Calu3 (cell line): ENCODE data around the gene ADGRG6. TPM values are rescaled to one million over a fixed set of nuclear protein-coding genes. Genes with fewer than 3 reads are reported as not detected.

Experiments used
- BruUV-seq: library from RNA; stranded (reverse); fragments of 400-500 nt; replicated peaks from 2 replicates; lab custom pipeline; 2021; lab: Mats Ljungman, UMichigan
- CTCF ChIA-PET: fragments of 300-600 bp; sonication (Branson Sonifier 250); formaldehyde crosslinking; loops from one replicate; lab custom pipeline; 2022; ENCODE audit warnings: antibody characterized with exemption; lab: Charles Lee
- DNase-seq: peaks from one replicate; pipeline ENCODE4 v3.0.0; 2022
- H3K27ac Mint-ChIP-seq: one replicate; pipeline ENCODE4 v1.8.0; 2022; ENCODE audit warnings: mixed read lengths; ENCODE audit not compliant: unreplicated experiment
- H3K27me3 Mint-ChIP-seq: one replicate; pipeline ENCODE4 v1.8.0; 2022; ENCODE audit warnings: mixed read lengths; ENCODE audit not compliant: unreplicated experiment
- H3K36me3 Mint-ChIP-seq: one replicate; pipeline ENCODE4 v1.8.0; 2022; ENCODE audit warnings: mild to moderate bottlenecking, moderate library complexity, mixed read lengths; ENCODE audit not compliant: insufficient read depth, unreplicated experiment
- H3K4me1 Mint-ChIP-seq: one replicate; pipeline ENCODE4 v1.8.0; 2022; ENCODE audit warnings: mild to moderate bottlenecking, low read depth, mixed read lengths; ENCODE audit not compliant: unreplicated experiment
- H3K4me3 Mint-ChIP-seq: one replicate; pipeline ENCODE4 v1.8.0; 2022; ENCODE audit warnings: mild to moderate bottlenecking, low read depth, moderate library complexity, mixed read lengths; ENCODE audit not compliant: unreplicated experiment
- H3K9me3 Mint-ChIP-seq: one replicate; pipeline ENCODE4 v1.8.0; 2022; ENCODE audit warnings: low read depth, mixed read lengths; ENCODE audit not compliant: unreplicated experiment
- intact Hi-C: fragments of 100-400 bp; cut with micrococcal nuclease; formaldehyde crosslinking; loops from one replicate; pipeline ENCODE4 v1.10.0; 2022; ENCODE audit not compliant: unreplicated experiment
- total RNA-seq: library from RNA; stranded (reverse); gene quantifications from 2 replicates; pipeline ENCODE4 v1.2.3, GENCODE V29; 2022
- TF ChIP-seq, protein P1 (sequence below): fragments of 200-600 bp; IDR thresholded peaks from one replicate; pipeline ENCODE4 v1.8.0; 2022; ENCODE audit warnings: antibody characterized with exemption; ENCODE audit not compliant: unreplicated experiment

ADGRG6 gene
- total RNA-seq, 1 experiment from 2014 or later: 109 TPM

DNA sequence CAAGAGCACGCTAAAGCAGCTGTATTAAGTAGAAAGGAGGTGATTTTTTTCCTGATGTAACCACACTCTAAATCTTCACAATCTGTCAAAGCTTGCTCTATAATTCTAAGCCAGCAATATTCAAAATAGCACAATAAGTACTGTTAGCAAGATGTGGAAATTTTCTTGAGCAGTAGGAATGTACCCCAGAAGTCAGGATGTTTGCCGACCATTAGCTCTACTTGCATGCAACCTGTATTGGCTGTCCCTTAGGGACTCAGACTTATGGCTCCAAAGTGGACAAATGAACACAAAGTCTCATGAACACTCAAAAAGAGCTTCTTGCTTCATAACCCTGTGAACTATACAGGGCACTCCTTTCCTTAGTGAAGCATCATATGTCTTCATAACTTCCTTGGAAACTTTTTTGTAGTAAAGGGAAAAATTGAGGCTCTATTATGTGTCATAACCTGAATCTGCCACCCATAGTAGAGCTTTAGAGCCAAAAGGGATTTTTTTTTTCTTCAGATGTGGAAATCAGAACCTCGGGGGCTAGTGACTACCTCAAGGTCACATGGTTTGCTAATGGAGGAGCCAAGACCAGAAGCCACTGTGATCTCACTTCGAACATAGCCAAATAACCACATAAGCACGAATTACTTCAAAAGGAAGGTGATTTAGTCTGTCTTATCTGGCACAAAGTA lies 54.5 kb downstream of the ADGRG6 start:
- H3K36me3 Mint-ChIP-seq: no peaks in the 10 kb centered on the region
- H3K4me3 Mint-ChIP-seq: no peak overlapping the region
- CTCF ChIA-PET: no interaction called here
- no peaks in the 10 kb centered on the region for H3K27me3 Mint-ChIP-seq
- peaks cover 20% of the 10 kb centered on the region for H3K4me1 Mint-ChIP-seq
- no peaks in the 10 kb centered on the region for H3K9me3 Mint-ChIP-seq
- H3K27ac Mint-ChIP-seq: no peak overlapping the region
- intact Hi-C loops: no loop called here
- no peak for DNase-seq
- TF ChIP-seq, protein P1, sequence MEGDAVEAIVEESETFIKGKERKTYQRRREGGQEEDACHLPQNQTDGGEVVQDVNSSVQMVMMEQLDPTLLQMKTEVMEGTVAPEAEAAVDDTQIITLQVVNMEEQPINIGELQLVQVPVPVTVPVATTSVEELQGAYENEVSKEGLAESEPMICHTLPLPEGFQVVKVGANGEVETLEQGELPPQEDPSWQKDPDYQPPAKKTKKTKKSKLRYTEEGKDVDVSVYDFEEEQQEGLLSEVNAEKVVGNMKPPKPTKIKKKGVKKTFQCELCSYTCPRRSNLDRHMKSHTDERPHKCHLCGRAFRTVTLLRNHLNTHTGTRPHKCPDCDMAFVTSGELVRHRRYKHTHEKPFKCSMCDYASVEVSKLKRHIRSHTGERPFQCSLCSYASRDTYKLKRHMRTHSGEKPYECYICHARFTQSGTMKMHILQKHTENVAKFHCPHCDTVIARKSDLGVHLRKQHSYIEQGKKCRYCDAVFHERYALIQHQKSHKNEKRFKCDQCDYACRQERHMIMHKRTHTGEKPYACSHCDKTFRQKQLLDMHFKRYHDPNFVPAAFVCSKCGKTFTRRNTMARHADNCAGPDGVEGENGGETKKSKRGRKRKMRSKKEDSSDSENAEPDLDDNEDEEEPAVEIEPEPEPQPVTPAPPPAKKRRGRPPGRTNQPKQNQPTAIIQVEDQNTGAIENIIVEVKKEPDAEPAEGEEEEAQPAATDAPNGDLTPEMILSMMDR: no peak
- no TSS peak for BruUV-seq

GRCh38 chr6:142356884-142357225 lies 55.0 kb downstream of the ADGRG6 start:
- Mint-ChIP-seq H3K36me3 (no peaks in the 10 kb centered on the region), H3K27ac (no peak overlapping the region), H3K9me3 (no peaks in the 10 kb centered on the region), H3K4me3 (no peak overlapping the region), H3K4me1 (peaks cover 25% of the 10 kb centered on the region), H3K27me3 (no peaks in the 10 kb centered on the region)
- no TSS peak for BruUV-seq
- CTCF ChIA-PET: no interaction called here
- intact Hi-C loops: no loop called here
- DNase-seq: no peak
- TF ChIP-seq, protein P1: no peak

DNA sequence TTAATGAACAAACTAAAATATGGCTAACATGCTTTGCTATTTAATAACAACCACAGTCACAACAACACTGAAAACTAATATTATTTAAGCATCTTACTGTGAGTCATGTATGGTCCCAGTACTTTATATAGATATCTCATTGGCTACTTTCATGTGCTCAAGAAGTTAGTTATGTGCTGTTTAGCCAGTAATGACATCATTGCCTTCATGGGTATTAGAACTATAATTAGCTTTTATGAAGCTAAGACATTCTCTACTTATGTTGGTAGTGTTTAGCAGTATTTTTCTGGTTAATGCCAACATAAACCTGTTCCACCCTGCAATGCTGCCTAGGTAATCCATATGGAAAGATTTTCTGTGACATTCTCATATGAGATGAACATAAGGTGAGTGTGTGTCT lies 56.1 kb downstream of the ADGRG6 start:
- BruUV-seq: no TSS peak
- TF ChIP-seq, protein P1: no peak

DNA sequence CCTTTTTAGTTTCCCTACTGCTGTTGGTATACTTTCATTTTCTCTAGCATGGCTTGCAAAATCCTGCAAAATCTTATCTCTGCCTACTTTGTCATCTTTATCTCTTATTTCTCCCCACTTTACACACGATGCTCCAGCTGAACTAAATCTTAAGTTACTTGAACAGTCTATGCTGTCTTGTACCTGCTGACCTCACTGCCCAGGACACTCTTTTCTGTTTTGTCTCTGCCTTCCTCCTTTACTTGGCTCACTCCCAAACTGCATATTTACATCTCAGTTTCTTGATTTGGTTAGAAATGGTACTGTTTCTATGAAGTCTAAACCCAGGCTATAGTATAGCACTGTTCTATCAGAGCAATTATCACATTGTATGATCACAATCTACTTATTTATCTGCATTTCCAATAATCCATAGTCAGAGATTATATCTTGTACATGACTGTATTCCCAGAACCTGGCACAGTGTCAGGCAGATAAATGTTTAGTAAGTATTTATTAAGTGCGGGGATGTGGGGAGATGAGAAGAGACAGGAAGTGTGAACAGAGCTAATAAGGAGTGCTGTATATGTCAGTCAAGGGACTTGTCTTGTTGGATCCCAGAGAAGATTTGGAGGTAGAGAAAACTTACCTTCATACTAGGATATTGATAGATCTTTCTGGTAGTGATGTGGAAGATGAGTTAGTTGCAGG lies 57.6 kb downstream of the ADGRG6 start:
- no peak overlapping the region for H3K4me3 Mint-ChIP-seq
- TF ChIP-seq, protein P1: no peak
- no peak for DNase-seq
- intact Hi-C loops: no loop called here
- no TSS peak for BruUV-seq
- no peak overlapping the region for H3K27ac Mint-ChIP-seq
- no peaks in the 10 kb centered on the region for H3K9me3 Mint-ChIP-seq
- no peaks in the 10 kb centered on the region for H3K36me3 Mint-ChIP-seq
- peaks cover 18% of the 10 kb centered on the region for H3K4me1 Mint-ChIP-seq
- CTCF ChIA-PET: no interaction called here
- H3K27me3 Mint-ChIP-seq: no peaks in the 10 kb centered on the region

More for the DNA sequence above, 56.1 kb downstream of the ADGRG6 start:
- no peak for DNase-seq
- intact Hi-C loops: no loop called here
- Mint-ChIP-seq H3K4me1 (peaks cover 22% of the 10 kb centered on the region), H3K9me3 (no peaks in the 10 kb centered on the region), H3K4me3 (no peak overlapping the region), H3K27ac (no peak overlapping the region), H3K27me3 (no peaks in the 10 kb centered on the region), H3K36me3 (no peaks in the 10 kb centered on the region)
- CTCF ChIA-PET: no interaction called here
